ENCODE results near the gene SHISA8. TPM values are rescaled to one million over a fixed set of nuclear protein-coding genes. Genes with fewer than 3 reads are reported as not detected.
A peak's percentile ranks its signal among the peaks of the same experiment; 100 is the strongest.

Gene SHISA8
- total and polyA plus RNA-seq, 2 experiments from 2014 or later: not detected

DNA sequence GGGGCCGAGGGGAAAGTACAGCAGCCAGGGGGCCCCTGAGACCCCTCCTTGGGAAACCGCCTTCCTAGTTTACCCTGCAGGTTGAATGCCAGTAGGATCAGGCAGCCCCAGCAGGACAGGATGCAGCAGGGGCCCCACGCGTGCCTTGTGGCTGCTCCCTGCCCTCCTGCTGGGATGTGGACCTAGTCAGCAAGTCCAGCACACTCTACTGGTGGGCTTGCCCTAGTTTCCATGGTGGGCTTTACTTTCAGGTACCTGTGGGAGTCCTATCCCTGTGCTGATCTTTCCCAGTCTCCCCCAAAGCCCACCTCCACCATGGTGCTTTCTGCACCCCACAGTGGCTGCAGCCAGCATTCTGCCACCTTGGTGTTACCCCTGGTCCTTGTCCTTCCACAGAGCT is 22.2 kb downstream of the SHISA8 start:
- H3K36me3 ChIP-seq: peaks cover 77% of the 10 kb centered on the region
- TF ChIP-seq, protein P1, sequence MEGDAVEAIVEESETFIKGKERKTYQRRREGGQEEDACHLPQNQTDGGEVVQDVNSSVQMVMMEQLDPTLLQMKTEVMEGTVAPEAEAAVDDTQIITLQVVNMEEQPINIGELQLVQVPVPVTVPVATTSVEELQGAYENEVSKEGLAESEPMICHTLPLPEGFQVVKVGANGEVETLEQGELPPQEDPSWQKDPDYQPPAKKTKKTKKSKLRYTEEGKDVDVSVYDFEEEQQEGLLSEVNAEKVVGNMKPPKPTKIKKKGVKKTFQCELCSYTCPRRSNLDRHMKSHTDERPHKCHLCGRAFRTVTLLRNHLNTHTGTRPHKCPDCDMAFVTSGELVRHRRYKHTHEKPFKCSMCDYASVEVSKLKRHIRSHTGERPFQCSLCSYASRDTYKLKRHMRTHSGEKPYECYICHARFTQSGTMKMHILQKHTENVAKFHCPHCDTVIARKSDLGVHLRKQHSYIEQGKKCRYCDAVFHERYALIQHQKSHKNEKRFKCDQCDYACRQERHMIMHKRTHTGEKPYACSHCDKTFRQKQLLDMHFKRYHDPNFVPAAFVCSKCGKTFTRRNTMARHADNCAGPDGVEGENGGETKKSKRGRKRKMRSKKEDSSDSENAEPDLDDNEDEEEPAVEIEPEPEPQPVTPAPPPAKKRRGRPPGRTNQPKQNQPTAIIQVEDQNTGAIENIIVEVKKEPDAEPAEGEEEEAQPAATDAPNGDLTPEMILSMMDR (IDR thresholded peaks at IDR 0.05; ENCODE audit: low read depth, low read length): no peak
- H3K27me3 ChIP-seq: no peaks in the 10 kb centered on the region
- no peaks in the 10 kb centered on the region for H3K4me1 ChIP-seq (ENCODE audit: low read depth)
- no peak overlapping the region for H3K27ac ChIP-seq
- no peak overlapping the region for H3K4me3 ChIP-seq
- H3K9me3 ChIP-seq (ENCODE audit: low read depth): no peaks in the 10 kb centered on the region
- DNase-seq (ENCODE audit: low read depth in 1 of 2, low spot score in 1 of 2): no peak

DNA sequence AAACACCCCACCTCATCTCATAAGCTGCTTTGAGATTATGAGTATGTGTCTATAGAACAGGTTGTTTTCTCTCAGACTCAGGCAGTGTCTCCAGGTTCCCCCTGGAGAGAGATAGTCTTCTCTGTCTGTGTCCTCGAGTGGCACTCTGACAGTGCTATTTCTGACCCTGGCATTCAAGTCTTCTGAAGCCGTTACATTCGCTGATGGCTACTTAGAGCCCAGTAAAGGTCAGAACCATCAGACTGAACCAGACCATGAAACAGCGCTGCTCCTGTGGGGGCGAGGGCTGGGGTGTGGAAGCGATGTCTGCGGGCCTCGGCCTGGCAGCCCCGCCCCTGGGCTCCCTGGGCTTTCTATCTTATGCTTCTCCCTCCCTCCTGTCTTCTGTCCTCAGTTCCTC is 23.5 kb downstream of the SHISA8 start:
- DNase-seq (ENCODE audit: low read depth in 1 of 2, low spot score in 1 of 2): no peak
- peak overlapping the region; percentile 52 for H3K27ac ChIP-seq
- no peak overlapping the region for H3K4me3 ChIP-seq
- H3K36me3 ChIP-seq: peaks cover 76% of the 10 kb centered on the region
- H3K9me3 ChIP-seq (ENCODE audit: low read depth): no peaks in the 10 kb centered on the region
- H3K27me3 ChIP-seq: no peaks in the 10 kb centered on the region
- H3K4me1 ChIP-seq (ENCODE audit: low read depth): no peaks in the 10 kb centered on the region
- TF ChIP-seq, protein P1 (IDR thresholded peaks at IDR 0.05; ENCODE audit: low read depth, low read length): no peak

DNA sequence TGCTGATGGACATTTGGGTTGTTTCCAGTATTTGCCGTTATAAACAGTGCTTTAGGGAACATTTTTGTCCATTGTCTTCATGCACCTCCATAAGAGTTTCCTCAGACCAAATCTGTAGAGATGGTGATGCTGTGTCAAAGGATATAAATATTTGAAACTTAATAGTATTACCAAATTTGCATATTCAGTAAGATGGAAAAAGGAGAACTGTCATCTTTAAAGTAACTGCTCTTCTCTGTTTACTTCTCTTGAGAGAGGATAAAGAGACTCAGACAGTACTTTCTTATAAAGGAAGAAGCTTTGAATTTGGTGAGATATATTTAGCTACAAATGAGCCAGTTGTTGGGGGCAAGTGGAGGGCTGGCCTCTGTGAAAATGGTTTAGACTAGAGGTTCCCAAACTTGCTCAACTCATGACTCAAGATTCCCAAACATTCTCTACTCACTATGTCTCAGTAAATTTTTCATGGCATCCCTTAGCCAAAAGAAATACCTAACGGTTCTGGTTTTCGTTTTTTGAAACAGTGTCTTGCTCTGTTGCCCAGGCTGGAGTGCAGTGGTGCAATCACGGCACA is 26.2 kb downstream of the SHISA8 start:
- DNase-seq (ENCODE audit: low read depth in 1 of 2, low spot score in 1 of 2): no peak
- Histone ChIP-seq H3K36me3 (peaks cover 90% of the 10 kb centered on the region), H3K9me3 (ENCODE audit: low read depth) (no peaks in the 10 kb centered on the region)

DNA sequence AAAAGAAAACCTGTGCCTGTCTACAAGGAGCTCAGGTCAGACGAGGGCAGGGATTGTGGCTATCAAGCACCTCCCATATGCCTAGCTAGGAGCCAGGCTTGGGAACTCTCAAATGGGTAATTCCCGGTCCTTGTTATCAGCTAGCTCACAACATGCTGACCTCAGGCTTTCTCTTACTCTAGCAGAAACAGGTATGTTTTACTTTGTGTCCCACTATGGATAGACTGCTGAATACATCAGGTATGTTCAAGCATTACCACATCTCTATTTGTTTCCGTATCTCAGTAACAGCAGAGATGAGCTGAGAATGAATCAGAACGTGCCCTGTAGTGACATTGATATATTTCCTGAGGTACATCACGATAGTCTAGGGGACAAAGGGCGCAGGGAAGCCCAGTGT is 29.4 kb downstream of the SHISA8 start:
- Histone ChIP-seq H3K27ac (no peak overlapping the region), H3K4me1 (ENCODE audit: low read depth) (no peaks in the 10 kb centered on the region), H3K27me3 (no peaks in the 10 kb centered on the region), H3K9me3 (ENCODE audit: low read depth) (no peaks in the 10 kb centered on the region), H3K4me3 (no peak overlapping the region), H3K36me3 (peaks cover 93% of the 10 kb centered on the region)
- no peak for DNase-seq (ENCODE audit: low read depth in 1 of 2, low spot score in 1 of 2)
- TF ChIP-seq, protein P1 (IDR thresholded peaks at IDR 0.05; ENCODE audit: low read depth, low read length): no peak

More for the DNA sequence above, 26.2 kb downstream of the SHISA8 start:
- Histone ChIP-seq H3K4me1 (ENCODE audit: low read depth) (no peaks in the 10 kb centered on the region), H3K4me3 (no peak overlapping the region), H3K27me3 (no peaks in the 10 kb centered on the region), H3K27ac (no peak overlapping the region)
- TF ChIP-seq, protein P1 (IDR thresholded peaks at IDR 0.05; ENCODE audit: low read depth, low read length): no peak

DNA sequence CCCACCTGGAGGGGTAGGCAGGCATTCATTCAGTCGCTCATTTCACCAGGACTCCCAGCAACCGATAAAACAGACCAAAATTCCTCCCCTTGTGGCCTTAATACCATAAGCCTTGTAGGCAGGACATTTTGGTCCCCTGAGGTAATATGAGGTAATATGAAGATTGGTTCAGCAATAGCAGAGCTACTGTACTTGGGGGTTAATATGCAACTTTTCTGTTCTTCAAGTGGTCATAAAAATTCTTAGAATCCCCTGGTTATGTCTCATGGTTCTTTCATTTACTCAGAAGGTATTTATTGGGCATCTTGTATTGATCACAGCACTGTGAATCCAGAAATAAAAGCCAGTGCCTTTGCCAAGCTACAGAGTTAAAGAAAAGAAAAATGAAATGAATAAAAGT is 29.8 kb downstream of the SHISA8 start:
- no peak overlapping the region for H3K27ac ChIP-seq
- H3K9me3 ChIP-seq (ENCODE audit: low read depth): no peaks in the 10 kb centered on the region
- no peaks in the 10 kb centered on the region for H3K4me1 ChIP-seq (ENCODE audit: low read depth)
- peaks cover 93% of the 10 kb centered on the region for H3K36me3 ChIP-seq
- DNase-seq (ENCODE audit: low read depth in 1 of 2, low spot score in 1 of 2): no peak
- H3K4me3 ChIP-seq: no peak overlapping the region
- no peaks in the 10 kb centered on the region for H3K27me3 ChIP-seq
- TF ChIP-seq, protein P1 (IDR thresholded peaks at IDR 0.05; ENCODE audit: low read depth, low read length): no peak

Measured in cardiac muscle cell (in vitro differentiated cells and primary cell).